WTC11 (cell line): ENCODE results near the gene ATG5. TPM values are rescaled to one million over a fixed set of nuclear protein-coding genes. Genes with fewer than 3 reads are reported as not detected.

Experiments
- ATAC-seq: fragments of 200-7000 bp; cut with Tn5 transposase; 2 replicates; pipeline ENCODE4 v1.10.0; 2021; ENCODE audit warnings: mild to moderate bottlenecking, moderate library complexity
- CTCF ChIA-PET: fragments of 300-600 bp; sonication (Branson Sonifier 250); formaldehyde crosslinking; loops from one replicate; lab custom pipeline; 2021; ENCODE audit warnings: antibody characterized with exemption; lab: Charles Lee
- POLR2A ChIA-PET: fragments of 350-600 bp; sonication (Branson Sonifier 250); formaldehyde crosslinking; loops from one replicate; lab custom pipeline; 2021; ENCODE audit warnings: antibody characterized with exemption; lab: Charles Lee
- DNase-seq: peaks from one replicate; pipeline ENCODE4 v3.0.0; 2021; ENCODE audit warnings: low spot score
- H3K27ac Mint-ChIP-seq: 2 replicates; pipeline ENCODE4 v1.8.0; 2021; ENCODE audit warnings: mixed read lengths
- H3K27me3 Mint-ChIP-seq: 2 replicates; pipeline ENCODE4 v1.8.0; 2021; ENCODE audit warnings: low read depth, mild to moderate bottlenecking, moderate library complexity, mixed read lengths
- H3K36me3 Mint-ChIP-seq: 2 replicates; pipeline ENCODE4 v1.8.0; 2021; ENCODE audit warnings: mixed read lengths
- H3K4me1 Mint-ChIP-seq: 2 replicates; pipeline ENCODE4 v1.8.0; 2022; ENCODE audit warnings: mixed read lengths
- H3K4me3 Mint-ChIP-seq: 2 replicates; pipeline ENCODE4 v1.8.0; 2021; ENCODE audit warnings: mild to moderate bottlenecking, moderate library complexity, mixed read lengths
- H3K9me3 Mint-ChIP-seq: 2 replicates; pipeline ENCODE4 v1.8.0; 2021; ENCODE audit warnings: mixed read lengths
- CREB1 ChIP-seq: sonication (generic); formaldehyde crosslinking; IDR thresholded peaks from 2 replicates; pipeline ENCODE4 v1.8.0; 2023; ENCODE audit warnings: mild to moderate bottlenecking, missing genetic modification reagents
- CREM ChIP-seq: sonication (generic); formaldehyde crosslinking; IDR thresholded peaks from 2 replicates; pipeline ENCODE4 v1.8.1; 2022; ENCODE audit warnings: mild to moderate bottlenecking, missing genetic modification reagents, moderate library complexity
- ELF4 ChIP-seq: sonication (generic); formaldehyde crosslinking; IDR thresholded peaks from 2 replicates; pipeline ENCODE4 v1.8.1; 2022; ENCODE audit warnings: low read depth, mild to moderate bottlenecking, moderate library complexity, missing genetic modification reagents
- EMX1 ChIP-seq: fragments of 250-450 bp; sonication (Bioruptor Pico); IDR thresholded peaks from 2 replicates; pipeline ENCODE4 v1.8.0; 2021; ENCODE audit warnings: mild to moderate bottlenecking
- FOXJ3 ChIP-seq: sonication (generic); formaldehyde crosslinking; IDR thresholded peaks from 2 replicates; pipeline ENCODE4 v1.9.0; 2021; ENCODE audit warnings: missing genetic modification reagents, mild to moderate bottlenecking, borderline replicate concordance
- FOXK1 ChIP-seq: sonication (generic); formaldehyde crosslinking; IDR thresholded peaks from 2 replicates; pipeline ENCODE4 v1.8.0; 2022; ENCODE audit warnings: mild to moderate bottlenecking, moderate library complexity, missing genetic modification reagents
- GTF2I ChIP-seq: fragments of 250-450 bp; sonication (Bioruptor Pico); conservative IDR thresholded peaks from 2 replicates; pipeline ENCODE4 v1.4.0; 2021; ENCODE audit warnings: mild to moderate bottlenecking
- HMGA2 ChIP-seq: fragments of 250-450 bp; sonication (Bioruptor Pico); IDR thresholded peaks from 2 replicates; pipeline ENCODE4 v1.4.0; 2021; ENCODE audit warnings: mild to moderate bottlenecking, moderate library complexity
- IRF2 ChIP-seq: sonication (generic); formaldehyde crosslinking; IDR thresholded peaks from 2 replicates; pipeline ENCODE4 v1.8.0; 2022; ENCODE audit warnings: low read depth, missing genetic modification reagents, borderline replicate concordance
- JAZF1 ChIP-seq: fragments of 250-450 bp; sonication (Bioruptor Pico); IDR thresholded peaks from 2 replicates; pipeline ENCODE4 v1.9.0; 2021; ENCODE audit warnings: moderate library complexity, mild to moderate bottlenecking, inconsistent platforms
- RELA ChIP-seq: sonication (generic); formaldehyde crosslinking; IDR thresholded peaks from 2 replicates; pipeline ENCODE4 v1.8.1; 2022; ENCODE audit warnings: missing genetic modification reagents, mild to moderate bottlenecking, borderline replicate concordance
- ZBTB21 ChIP-seq: sonication (generic); formaldehyde crosslinking; IDR thresholded peaks from 2 replicates; pipeline ENCODE4 v1.8.1; 2023; ENCODE audit warnings: mild to moderate bottlenecking, missing genetic modification reagents, borderline replicate concordance
- ZNF138 ChIP-seq: sonication (generic); formaldehyde crosslinking; conservative IDR thresholded peaks from 2 replicates; pipeline ENCODE4 v1.8.1; 2022; ENCODE audit warnings: mild to moderate bottlenecking, moderate library complexity, missing genetic modification reagents
- total RNA-seq: library from RNA; stranded (reverse); gene quantifications from 3 replicates; pipeline ENCODE4 v1.2.3, GENCODE V29; 2021
- TF ChIP-seq, protein P1 (sequence below): sonication (generic); formaldehyde crosslinking; IDR thresholded peaks from 2 replicates; pipeline ENCODE4 v1.8.1; 2022; ENCODE audit warnings: low read depth, mild to moderate bottlenecking, moderate library complexity, missing genetic modification reagents, borderline replicate concordance
- TF ChIP-seq, protein P2 (sequence below): sonication (generic); formaldehyde crosslinking; IDR thresholded peaks from 2 replicates; pipeline ENCODE4 v1.8.1; 2023; ENCODE audit warnings: mild to moderate bottlenecking, moderate library complexity, missing genetic modification reagents
- TF ChIP-seq, protein P3 (sequence below): fragments of 250-450 bp; sonication (Bioruptor Pico); IDR thresholded peaks from 2 replicates; pipeline ENCODE4 v1.9.0; 2021; ENCODE audit warnings: moderate library complexity, mild to moderate bottlenecking, inconsistent platforms, borderline replicate concordance
- TF ChIP-seq, protein P4 (sequence below): sonication (generic); formaldehyde crosslinking; conservative IDR thresholded peaks from 2 replicates; pipeline ENCODE4 v1.8.1; 2023; ENCODE audit warnings: mild to moderate bottlenecking, low read depth, missing genetic modification reagents, moderate library complexity
- TF ChIP-seq, protein P5 (sequence below): sonication (generic); formaldehyde crosslinking; IDR thresholded peaks from 2 replicates; pipeline ENCODE4 v1.8.0; 2022; ENCODE audit warnings: mild to moderate bottlenecking, missing genetic modification reagents
- TF ChIP-seq, protein P6 (sequence below): sonication (generic); formaldehyde crosslinking; IDR thresholded peaks from 2 replicates; pipeline ENCODE4 v1.8.0; 2023; ENCODE audit warnings: mild to moderate bottlenecking, missing genetic modification reagents

ATG5 gene
- total RNA-seq, 1 experiment from 2014 or later, result 32.6 TPM

DNA sequence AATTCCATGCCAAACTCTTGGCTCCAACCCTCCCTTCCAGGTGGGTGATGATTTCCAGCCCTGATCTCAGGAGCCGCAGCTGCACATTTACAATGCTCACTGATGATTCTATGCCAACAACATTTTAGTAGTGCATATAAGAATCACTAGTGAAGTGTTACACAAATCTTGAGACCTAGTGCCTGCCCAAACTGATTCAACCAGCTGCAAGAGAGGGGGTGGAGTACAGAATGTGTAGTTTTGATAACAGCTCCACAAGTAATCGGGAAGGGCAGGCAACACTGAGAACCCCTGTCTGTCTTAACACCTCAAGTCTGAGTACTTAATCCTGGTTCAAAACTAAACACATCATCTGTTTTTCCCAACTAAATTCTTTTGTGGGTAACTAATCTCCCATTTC lies 147.8 kb downstream of the ATG5 start:
- Mint-ChIP-seq H3K9me3 (no peaks in the 10 kb centered on the region), H3K4me1 (0 out of 2 replicates have a peak, but pooled peaks cover 6% of the 10 kb centered on the region)
- CTCF ChIA-PET, result interaction anchor here (1.8 kb wide), 1 partner anchor 14 kb away, joined by 8 read pairs; no protein-coding TSS in a partner anchor
- no peak for TF ChIP-seq ELF4 (CRISPR knock-in tag)
- TF ChIP-seq ZBTB21 (CRISPR knock-in tag), result no peak
- TF ChIP-seq IRF2, result no peak
- TF ChIP-seq FOXK1 (CRISPR knock-in tag), result no peak
- TF ChIP-seq JAZF1 (CRISPR knock-in tag), result no peak
- TF ChIP-seq, protein P1, sequence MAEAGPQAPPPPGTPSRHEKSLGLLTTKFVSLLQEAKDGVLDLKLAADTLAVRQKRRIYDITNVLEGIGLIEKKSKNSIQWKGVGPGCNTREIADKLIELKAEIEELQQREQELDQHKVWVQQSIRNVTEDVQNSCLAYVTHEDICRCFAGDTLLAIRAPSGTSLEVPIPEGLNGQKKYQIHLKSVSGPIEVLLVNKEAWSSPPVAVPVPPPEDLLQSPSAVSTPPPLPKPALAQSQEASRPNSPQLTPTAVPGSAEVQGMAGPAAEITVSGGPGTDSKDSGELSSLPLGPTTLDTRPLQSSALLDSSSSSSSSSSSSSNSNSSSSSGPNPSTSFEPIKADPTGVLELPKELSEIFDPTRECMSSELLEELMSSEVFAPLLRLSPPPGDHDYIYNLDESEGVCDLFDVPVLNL (CRISPR knock-in tag), result no peak
- no peak for TF ChIP-seq CREB1
- TF ChIP-seq RELA, result no peak
- no peak for TF ChIP-seq CREM (CRISPR knock-in tag)
- TF ChIP-seq, protein P2, sequence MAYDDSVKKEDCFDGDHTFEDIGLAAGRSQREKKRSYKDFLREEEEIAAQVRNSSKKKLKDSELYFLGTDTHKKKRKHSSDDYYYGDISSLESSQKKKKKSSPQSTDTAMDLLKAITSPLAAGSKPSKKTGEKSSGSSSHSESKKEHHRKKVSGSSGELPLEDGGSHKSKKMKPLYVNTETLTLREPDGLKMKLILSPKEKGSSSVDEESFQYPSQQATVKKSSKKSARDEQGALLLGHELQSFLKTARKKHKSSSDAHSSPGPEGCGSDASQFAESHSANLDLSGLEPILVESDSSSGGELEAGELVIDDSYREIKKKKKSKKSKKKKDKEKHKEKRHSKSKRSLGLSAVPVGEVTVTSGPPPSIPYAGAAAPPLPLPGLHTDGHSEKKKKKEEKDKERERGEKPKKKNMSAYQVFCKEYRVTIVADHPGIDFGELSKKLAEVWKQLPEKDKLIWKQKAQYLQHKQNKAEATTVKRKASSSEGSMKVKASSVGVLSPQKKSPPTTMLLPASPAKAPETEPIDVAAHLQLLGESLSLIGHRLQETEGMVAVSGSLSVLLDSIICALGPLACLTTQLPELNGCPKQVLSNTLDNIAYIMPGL (CRISPR knock-in tag), result no peak
- TF ChIP-seq, protein P3, sequence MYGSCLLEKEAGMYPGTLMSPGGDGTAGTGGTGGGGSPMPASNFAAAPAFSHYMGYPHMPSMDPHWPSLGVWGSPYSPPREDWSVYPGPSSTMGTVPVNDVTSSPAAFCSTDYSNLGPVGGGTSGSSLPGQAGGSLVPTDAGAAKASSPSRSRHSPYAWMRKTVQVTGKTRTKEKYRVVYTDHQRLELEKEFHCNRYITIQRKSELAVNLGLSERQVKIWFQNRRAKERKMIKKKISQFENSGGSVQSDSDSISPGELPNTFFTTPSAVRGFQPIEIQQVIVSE, result no peak
- TF ChIP-seq, protein P4, sequence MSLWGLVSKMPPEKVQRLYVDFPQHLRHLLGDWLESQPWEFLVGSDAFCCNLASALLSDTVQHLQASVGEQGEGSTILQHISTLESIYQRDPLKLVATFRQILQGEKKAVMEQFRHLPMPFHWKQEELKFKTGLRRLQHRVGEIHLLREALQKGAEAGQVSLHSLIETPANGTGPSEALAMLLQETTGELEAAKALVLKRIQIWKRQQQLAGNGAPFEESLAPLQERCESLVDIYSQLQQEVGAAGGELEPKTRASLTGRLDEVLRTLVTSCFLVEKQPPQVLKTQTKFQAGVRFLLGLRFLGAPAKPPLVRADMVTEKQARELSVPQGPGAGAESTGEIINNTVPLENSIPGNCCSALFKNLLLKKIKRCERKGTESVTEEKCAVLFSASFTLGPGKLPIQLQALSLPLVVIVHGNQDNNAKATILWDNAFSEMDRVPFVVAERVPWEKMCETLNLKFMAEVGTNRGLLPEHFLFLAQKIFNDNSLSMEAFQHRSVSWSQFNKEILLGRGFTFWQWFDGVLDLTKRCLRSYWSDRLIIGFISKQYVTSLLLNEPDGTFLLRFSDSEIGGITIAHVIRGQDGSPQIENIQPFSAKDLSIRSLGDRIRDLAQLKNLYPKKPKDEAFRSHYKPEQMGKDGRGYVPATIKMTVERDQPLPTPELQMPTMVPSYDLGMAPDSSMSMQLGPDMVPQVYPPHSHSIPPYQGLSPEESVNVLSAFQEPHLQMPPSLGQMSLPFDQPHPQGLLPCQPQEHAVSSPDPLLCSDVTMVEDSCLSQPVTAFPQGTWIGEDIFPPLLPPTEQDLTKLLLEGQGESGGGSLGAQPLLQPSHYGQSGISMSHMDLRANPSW (CRISPR knock-in tag), result no peak
- TF ChIP-seq, protein P5, sequence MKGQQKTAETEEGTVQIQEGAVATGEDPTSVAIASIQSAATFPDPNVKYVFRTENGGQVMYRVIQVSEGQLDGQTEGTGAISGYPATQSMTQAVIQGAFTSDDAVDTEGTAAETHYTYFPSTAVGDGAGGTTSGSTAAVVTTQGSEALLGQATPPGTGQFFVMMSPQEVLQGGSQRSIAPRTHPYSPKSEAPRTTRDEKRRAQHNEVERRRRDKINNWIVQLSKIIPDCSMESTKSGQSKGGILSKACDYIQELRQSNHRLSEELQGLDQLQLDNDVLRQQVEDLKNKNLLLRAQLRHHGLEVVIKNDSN (CRISPR knock-in tag), result no peak
- TF ChIP-seq ZNF138 (CRISPR knock-in tag), result no peak
- no peak for TF ChIP-seq HMGA2 (CRISPR knock-in tag)
- no peak for TF ChIP-seq EMX1
- TF ChIP-seq, all 79 proteins: peak for 0
- Mint-ChIP-seq H3K27ac (no peak overlapping the region), H3K4me3 (no peak overlapping the region), H3K27me3 (no peaks in the 10 kb centered on the region), H3K36me3 (no peaks in the 10 kb centered on the region)
- DNase-seq (no peak), ATAC-seq (no peak)
- POLR2A ChIA-PET, result no interaction called here

DNA sequence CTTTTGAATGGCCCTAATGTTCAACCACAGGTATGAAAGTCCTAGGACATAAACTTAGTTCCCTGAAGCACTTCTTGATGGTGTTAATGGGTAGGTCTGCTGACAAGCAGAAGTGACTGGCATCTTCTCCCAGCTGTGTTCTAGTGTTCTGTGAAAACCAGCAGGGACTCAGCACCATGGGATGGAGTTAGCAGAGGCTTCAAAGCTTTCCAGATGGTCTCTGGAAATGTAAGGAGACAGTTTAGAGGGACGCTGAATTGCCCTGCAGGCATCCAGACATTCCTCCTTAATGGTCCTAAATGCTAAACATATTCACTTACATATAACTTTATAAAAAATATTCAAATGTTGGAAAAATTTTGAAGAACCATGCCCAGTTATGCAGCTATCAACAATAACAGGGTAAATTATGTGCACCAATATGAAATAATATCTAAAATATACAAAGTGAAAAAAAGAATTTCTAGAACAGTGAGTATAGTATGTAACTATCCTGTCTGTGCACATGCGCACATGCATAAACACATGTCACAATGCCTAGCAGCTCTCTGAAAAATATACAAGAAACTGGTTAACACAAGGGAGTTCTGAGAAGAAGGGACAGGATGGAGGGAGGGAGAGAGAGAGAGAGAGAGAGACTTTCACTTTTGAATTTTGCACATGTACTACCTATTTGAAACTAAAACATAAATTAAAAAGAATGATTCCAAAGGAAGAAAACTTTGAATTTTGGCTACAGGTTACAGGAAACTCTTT lies 152.3 kb downstream of the ATG5 start:
- ChIA-PET CTCF (no interaction called here), POLR2A (no interaction called here)
- Mint-ChIP-seq H3K4me3 (no peak overlapping the region), H3K36me3 (no peaks in the 10 kb centered on the region), H3K4me1 (peaks cover 11% of the 10 kb centered on the region; the same call in 1 of the 2 replicates), H3K9me3 (no peaks in the 10 kb centered on the region), H3K27ac (no peak overlapping the region), H3K27me3 (no peaks in the 10 kb centered on the region)
- no peak for ATAC-seq
- DNase-seq, result no peak
- TF ChIP-seq FOXJ3 (CRISPR knock-in tag), result no peak
- no peak for TF ChIP-seq GTF2I (CRISPR knock-in tag)
- TF ChIP-seq, protein P6, sequence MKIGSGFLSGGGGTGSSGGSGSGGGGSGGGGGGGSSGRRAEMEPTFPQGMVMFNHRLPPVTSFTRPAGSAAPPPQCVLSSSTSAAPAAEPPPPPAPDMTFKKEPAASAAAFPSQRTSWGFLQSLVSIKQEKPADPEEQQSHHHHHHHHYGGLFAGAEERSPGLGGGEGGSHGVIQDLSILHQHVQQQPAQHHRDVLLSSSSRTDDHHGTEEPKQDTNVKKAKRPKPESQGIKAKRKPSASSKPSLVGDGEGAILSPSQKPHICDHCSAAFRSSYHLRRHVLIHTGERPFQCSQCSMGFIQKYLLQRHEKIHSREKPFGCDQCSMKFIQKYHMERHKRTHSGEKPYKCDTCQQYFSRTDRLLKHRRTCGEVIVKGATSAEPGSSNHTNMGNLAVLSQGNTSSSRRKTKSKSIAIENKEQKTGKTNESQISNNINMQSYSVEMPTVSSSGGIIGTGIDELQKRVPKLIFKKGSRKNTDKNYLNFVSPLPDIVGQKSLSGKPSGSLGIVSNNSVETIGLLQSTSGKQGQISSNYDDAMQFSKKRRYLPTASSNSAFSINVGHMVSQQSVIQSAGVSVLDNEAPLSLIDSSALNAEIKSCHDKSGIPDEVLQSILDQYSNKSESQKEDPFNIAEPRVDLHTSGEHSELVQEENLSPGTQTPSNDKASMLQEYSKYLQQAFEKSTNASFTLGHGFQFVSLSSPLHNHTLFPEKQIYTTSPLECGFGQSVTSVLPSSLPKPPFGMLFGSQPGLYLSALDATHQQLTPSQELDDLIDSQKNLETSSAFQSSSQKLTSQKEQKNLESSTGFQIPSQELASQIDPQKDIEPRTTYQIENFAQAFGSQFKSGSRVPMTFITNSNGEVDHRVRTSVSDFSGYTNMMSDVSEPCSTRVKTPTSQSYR (CRISPR knock-in tag), result no peak
- TF ChIP-seq, all 79 proteins: peak for 0
